ENCODE results near the gene LONP2.
"Not testable (repeated sequence)": the region's sequence is repeated elsewhere in the genome, so short reads cannot be mapped to it uniquely, and the experiment has no call there.

LONP2 gene

DNA sequence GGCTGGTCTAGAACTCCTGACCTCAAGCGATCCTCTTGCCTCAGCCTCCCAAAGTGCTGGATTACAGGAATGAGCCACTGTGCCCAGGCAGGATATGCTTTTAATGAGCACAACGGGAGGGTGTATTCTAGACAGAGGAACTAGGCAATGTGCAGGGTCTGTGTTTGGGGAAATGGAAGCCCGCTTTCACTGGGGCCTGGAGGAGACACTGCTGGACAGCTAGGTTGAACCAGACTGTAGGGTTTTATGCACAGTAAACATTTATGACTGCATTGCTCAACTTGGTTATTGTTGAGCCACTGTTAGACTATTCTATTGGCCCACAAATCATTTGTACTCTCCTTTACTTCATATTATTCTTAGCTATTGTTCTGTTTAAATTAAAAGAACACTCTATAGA is 151.3 kb downstream of the LONP2 start:
- DNase-seq: peak; percentile 40

DNA sequence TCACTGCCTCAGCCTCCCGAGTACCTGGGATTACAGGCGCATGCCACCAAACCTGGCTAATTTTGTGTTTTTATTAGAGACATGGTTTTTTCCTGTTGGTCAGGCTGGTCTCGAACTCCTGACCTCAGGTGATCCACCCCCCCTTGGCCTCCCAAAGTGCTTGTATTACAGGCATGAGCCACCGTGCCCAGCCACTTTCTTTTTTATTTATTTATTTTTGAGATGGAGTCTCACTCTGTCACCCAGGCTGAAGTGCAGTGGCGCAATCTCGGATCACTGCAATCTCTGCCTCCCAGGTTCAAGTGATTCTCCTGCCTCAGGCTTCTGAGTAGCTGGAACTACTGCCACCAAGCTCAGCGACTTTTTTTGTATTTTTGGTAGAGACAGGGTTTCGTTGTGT is 158.4 kb downstream of the LONP2 start:
- DNase-seq: not testable (repeated sequence)

DNA sequence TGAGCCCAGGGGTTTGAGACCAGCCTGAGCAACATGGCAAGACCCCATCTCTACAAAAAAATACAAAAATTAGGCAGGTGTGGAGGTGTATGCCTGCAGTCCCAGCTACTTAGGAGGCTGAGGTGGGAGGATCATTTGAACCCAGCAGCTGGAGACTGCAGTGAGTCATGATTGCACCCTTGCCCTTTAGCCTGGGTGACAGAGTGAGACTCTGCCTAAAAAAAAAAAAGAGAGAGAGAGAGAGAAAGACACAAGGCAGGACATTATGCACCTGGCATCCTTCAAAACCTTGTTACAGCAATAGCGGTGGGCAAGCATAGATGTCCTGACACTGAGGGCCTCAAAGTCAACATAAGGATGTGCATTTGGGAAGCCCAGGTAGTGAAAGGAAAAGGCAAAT is 161.1 kb downstream of the LONP2 start:
- DNase-seq: no peak

DNA sequence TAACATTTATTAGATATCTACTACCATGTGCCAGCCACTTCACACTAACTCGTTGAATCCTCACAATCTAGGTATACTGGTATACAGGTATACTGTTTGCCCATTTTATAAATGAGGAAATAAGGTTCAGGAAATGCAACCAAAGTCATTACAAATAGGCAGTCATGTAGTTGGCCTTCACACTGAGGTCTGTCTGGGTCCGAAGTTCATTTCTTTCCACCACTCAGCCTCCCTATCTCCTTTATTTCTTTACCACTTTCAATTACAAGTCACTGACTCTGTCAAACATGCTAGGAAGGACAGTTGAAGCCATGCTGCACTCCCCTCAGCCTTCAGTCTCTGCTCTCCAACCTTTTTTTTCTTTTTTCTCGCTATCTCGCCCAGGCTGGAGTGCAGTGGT is 161.8 kb downstream of the LONP2 start:
- DNase-seq: no peak

All from inflammatory macrophage treated with lipopolysaccharide for 4 hours (primary cell).